GM12801 (cell line): ENCODE data around the gene PANX2.

Source experiments
- CTCF ChIP-seq: IDR thresholded peaks from one replicate; pipeline ENCODE4 v1.5.1; 2011; ENCODE audit warnings: control low read depth; ENCODE audit not compliant: insufficient read length; ENCODE audit errors: extremely low read depth

The PANX2 gene

GRCh38 chr22:50218153-50218995 is 47.8 kb downstream of the PANX2 start:
- no peak for TF ChIP-seq CTCF

- no peak for TF ChIP-seq CTCF
Measured at GRCh38 chr22:50218996-50219727, 48.6 kb downstream of the PANX2 start.

GRCh38 chr22:50219800-50220602 is 49.5 kb downstream of the PANX2 start:
- no peak for TF ChIP-seq CTCF

GRCh38 chr22:50220603-50221409 is 50.3 kb downstream of the PANX2 start:
- no peak for TF ChIP-seq CTCF

- TF ChIP-seq CTCF = no peak
Measured at GRCh38 chr22:50221410-50222300, 51.1 kb downstream of the PANX2 start.

- TF ChIP-seq CTCF = no peak
Measured at GRCh38 chr22:50222508-50222907, 52.0 kb downstream of the PANX2 start.
